MCF 10A (cell line): ENCODE data around the gene TDRD7. TPM values are rescaled to one million over a fixed set of nuclear protein-coding genes. Genes with fewer than 3 reads are reported as not detected.

Experiments used
- BruUV-seq: library from RNA; stranded (reverse); fragments of 400-500 nt; replicated peaks from 2 replicates; lab custom pipeline; 2021; lab: Mats Ljungman, UMichigan
- CTCF ChIA-PET: fragments of 300-600 bp; sonication (Branson Sonifier 250); formaldehyde crosslinking; extraction: SDS; loops from one replicate; lab custom pipeline; 2021; ENCODE audit warnings: antibody characterized with exemption, inconsistent platforms; lab: Yijun Ruan, JAX
- POLR2A ChIA-PET: fragments of 300-600, 350-650 bp; sonication (Branson Sonifier 250); formaldehyde crosslinking; extraction: SDS; loops from one replicate; lab custom pipeline; 2020; ENCODE audit warnings: antibody characterized with exemption, inconsistent platforms; lab: Yijun Ruan, JAX
- DNase-seq: peaks from one replicate; pipeline ENCODE4 v3.0.0-alpha.2; 2018; ENCODE audit not compliant: unreplicated experiment
- H3K27ac Mint-ChIP-seq: one replicate; pipeline ENCODE4 v1.8.0; 2022; ENCODE audit warnings: mild to moderate bottlenecking, low read depth, mixed read lengths; ENCODE audit not compliant: unreplicated experiment
- H3K27me3 Mint-ChIP-seq: one replicate; pipeline ENCODE4 v1.8.0; 2022; ENCODE audit warnings: mixed read lengths; ENCODE audit not compliant: insufficient read depth, unreplicated experiment
- H3K36me3 Mint-ChIP-seq: one replicate; pipeline ENCODE4 v1.8.0; 2022; ENCODE audit warnings: mild to moderate bottlenecking, moderate library complexity, mixed read lengths; ENCODE audit not compliant: insufficient read depth, unreplicated experiment
- H3K4me1 Mint-ChIP-seq: one replicate; pipeline ENCODE4 v1.8.0; 2022; ENCODE audit warnings: mixed read lengths; ENCODE audit not compliant: insufficient read depth, unreplicated experiment
- H3K4me3 Mint-ChIP-seq: one replicate; pipeline ENCODE4 v1.8.0; 2022; ENCODE audit warnings: mild to moderate bottlenecking, moderate library complexity, mixed read lengths; ENCODE audit not compliant: unreplicated experiment
- H3K9me3 Mint-ChIP-seq: one replicate; pipeline ENCODE4 v1.8.0; 2022; ENCODE audit warnings: mixed read lengths; ENCODE audit not compliant: unreplicated experiment
- CTCF ChIP-seq: fragments of 200-600 bp; IDR thresholded peaks from one replicate; pipeline ENCODE4 v1.8.0; 2022; ENCODE audit warnings: antibody characterized with exemption, mild to moderate bottlenecking; ENCODE audit not compliant: unreplicated experiment
- intact Hi-C: fragments of 100-400 bp; cut with micrococcal nuclease; formaldehyde crosslinking; loops from 2 replicates; pipeline ENCODE4 v1.14.1; 2022
- total RNA-seq: library from RNA; stranded (reverse); gene quantifications from 2 replicates; pipeline ENCODE4 v1.2.3, GENCODE V29; 2022

Gene TDRD7
- total RNA-seq, 1 experiment from 2014 or later = 7.1 TPM

- H3K27me3 Mint-ChIP-seq = no peaks in the 10 kb centered on the region
- ChIA-PET POLR2A (interaction anchor here (0.6 to 1.1 kb wide), 4 partner anchors 12 to 674 kb away, joined by 3 to 4 read pairs (median 3); partner anchors contain the start of gene ZNF782), CTCF (interaction anchor here (0.6 to 4.8 kb wide), 14 partner anchors 9 to 621 kb away, joined by 3 to 50 read pairs (median 4); partner anchors contain the start of genes TDRD7 and ZNF782)
- no peak overlapping the region for H3K4me3 Mint-ChIP-seq
- DNase-seq = peak; percentile 87
- TF ChIP-seq CTCF = peak; percentile 92
- no peak overlapping the region for H3K27ac Mint-ChIP-seq
- intact Hi-C loops = loop anchor here (1.0 kb wide), 1 partner anchor 542 kb away; no protein-coding TSS in a partner anchor
- peaks cover 9% of the 10 kb centered on the region for H3K9me3 Mint-ChIP-seq
- BruUV-seq = no TSS peak
- peaks cover 6% of the 10 kb centered on the region for H3K4me1 Mint-ChIP-seq
- H3K36me3 Mint-ChIP-seq = no peaks in the 10 kb centered on the region
Measured at GRCh38 chr9:97398999-97399758, 12.7 kb upstream of the TDRD7 start.

GRCh38 chr9:97403746-97404316 lies 8.1 kb upstream of the TDRD7 start:
- BruUV-seq = no TSS peak
- Mint-ChIP-seq H3K4me1 (peaks cover 4% of the 10 kb centered on the region), H3K27me3 (peaks cover 30% of the 10 kb centered on the region), H3K27ac (no peak overlapping the region), H3K36me3 (no peaks in the 10 kb centered on the region), H3K9me3 (peaks cover 10% of the 10 kb centered on the region), H3K4me3 (no peak overlapping the region)
- TF ChIP-seq CTCF = no peak
- POLR2A ChIA-PET = no interaction called here
- CTCF ChIA-PET = interaction anchor here (0.7 to 4.8 kb wide), 5 partner anchors 17 to 548 kb away, joined by 3 to 32 read pairs (median 5); no protein-coding TSS in a partner anchor
- intact Hi-C loops = no loop called here
- no peak for DNase-seq

- peaks cover 39% of the 10 kb centered on the region for H3K27me3 Mint-ChIP-seq
- no peak for TF ChIP-seq CTCF
- ChIA-PET POLR2A (no interaction called here), CTCF (interaction anchor here (0.9 to 1.7 kb wide), 5 partner anchors 18 to 193 kb away, joined by 3 to 11 read pairs (median 6); no protein-coding TSS in a partner anchor)
- H3K36me3 Mint-ChIP-seq = no peaks in the 10 kb centered on the region
- intact Hi-C loops = no loop called here
- DNase-seq = no peak
- H3K4me1 Mint-ChIP-seq = no peaks in the 10 kb centered on the region
- no peak overlapping the region for H3K27ac Mint-ChIP-seq
- peaks cover 10% of the 10 kb centered on the region for H3K9me3 Mint-ChIP-seq
- BruUV-seq = no TSS peak
- no peak overlapping the region for H3K4me3 Mint-ChIP-seq
Measured at GRCh38 chr9:97405551-97405950, 6.3 kb upstream of the TDRD7 start.

- H3K4me1 Mint-ChIP-seq = peaks cover 4% of the 10 kb centered on the region
- BruUV-seq = no TSS peak
- H3K36me3 Mint-ChIP-seq = no peaks in the 10 kb centered on the region
- POLR2A ChIA-PET = no interaction called here
- no peak for DNase-seq
- peaks cover 10% of the 10 kb centered on the region for H3K9me3 Mint-ChIP-seq
- H3K27me3 Mint-ChIP-seq = peaks cover 39% of the 10 kb centered on the region
- no peak overlapping the region for H3K27ac Mint-ChIP-seq
- H3K4me3 Mint-ChIP-seq = no peak overlapping the region
- intact Hi-C loops = no loop called here
- TF ChIP-seq CTCF = no peak
- CTCF ChIA-PET = interaction anchor here (0.6 to 1.3 kb wide), 5 partner anchors 9 to 203 kb away, joined by 3 to 11 read pairs (median 5); no protein-coding TSS in a partner anchor
Measured at GRCh38 chr9:97406620-97407177, 5.2 kb upstream of the TDRD7 start.
